ENCODE results near the gene ATP6V0B.

DNA sequence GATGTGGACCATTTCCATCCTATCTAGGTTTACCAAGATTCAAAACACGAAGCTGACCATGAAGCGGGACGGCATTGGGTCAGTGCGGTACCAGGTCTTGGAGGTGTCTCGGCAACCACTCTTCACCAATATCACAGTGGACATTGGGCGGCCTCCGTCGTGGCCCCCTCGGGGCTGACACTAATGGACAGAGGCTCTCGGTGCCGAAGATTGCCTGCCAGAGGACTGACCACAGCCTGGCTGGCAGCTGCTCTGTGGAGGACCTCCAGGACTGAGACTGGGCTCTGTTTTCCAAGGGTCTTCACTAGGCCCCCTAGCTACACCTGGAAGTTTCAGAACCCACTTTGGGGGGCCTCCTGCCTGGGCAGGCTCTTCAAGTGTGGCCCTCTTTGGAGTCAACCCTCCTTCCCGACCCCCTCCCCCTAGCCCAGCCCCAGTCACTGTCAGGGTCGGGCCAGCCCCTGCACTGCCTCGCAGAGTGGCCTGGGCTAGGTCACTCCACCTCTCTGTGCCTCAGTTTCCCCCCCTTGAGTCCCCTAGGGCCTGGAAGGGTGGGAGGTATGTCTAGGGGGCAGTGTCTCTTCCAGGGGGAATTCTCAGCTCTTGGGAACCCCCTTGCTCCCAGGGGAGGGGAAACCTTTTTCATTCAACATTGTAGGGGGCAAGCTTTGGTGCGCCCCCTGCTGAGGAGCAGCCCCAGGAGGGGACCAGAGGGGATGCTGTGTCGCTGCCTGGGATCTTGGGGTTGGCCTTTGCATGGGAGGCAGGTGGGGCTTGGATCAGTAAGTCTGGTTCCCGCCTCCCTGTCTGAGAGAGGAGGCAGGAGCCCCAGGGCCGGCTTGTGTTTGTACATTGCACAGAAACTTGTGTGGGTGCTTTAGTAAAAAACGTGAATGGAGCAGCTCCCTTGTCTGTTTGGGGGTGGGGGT, 15.8 kb downstream of the ATP6V0B start:
- TF ChIP-seq, protein P1, sequence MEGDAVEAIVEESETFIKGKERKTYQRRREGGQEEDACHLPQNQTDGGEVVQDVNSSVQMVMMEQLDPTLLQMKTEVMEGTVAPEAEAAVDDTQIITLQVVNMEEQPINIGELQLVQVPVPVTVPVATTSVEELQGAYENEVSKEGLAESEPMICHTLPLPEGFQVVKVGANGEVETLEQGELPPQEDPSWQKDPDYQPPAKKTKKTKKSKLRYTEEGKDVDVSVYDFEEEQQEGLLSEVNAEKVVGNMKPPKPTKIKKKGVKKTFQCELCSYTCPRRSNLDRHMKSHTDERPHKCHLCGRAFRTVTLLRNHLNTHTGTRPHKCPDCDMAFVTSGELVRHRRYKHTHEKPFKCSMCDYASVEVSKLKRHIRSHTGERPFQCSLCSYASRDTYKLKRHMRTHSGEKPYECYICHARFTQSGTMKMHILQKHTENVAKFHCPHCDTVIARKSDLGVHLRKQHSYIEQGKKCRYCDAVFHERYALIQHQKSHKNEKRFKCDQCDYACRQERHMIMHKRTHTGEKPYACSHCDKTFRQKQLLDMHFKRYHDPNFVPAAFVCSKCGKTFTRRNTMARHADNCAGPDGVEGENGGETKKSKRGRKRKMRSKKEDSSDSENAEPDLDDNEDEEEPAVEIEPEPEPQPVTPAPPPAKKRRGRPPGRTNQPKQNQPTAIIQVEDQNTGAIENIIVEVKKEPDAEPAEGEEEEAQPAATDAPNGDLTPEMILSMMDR (conservative IDR thresholded peaks at IDR 0.05) = no peak
- no peak for TF ChIP-seq ZFX (IDR thresholded peaks at IDR 0.05)

Data from C4-2B (cell line).